ENCODE measurements around the gene KMT2B.
A peak's percentile ranks its signal among the peaks of the same experiment; 100 is the strongest.

Gene KMT2B

GRCh38 chr19:35744430-35745327, 26.9 kb downstream of the KMT2B start:
- peak; percentile 89 for DNase-seq

DNA sequence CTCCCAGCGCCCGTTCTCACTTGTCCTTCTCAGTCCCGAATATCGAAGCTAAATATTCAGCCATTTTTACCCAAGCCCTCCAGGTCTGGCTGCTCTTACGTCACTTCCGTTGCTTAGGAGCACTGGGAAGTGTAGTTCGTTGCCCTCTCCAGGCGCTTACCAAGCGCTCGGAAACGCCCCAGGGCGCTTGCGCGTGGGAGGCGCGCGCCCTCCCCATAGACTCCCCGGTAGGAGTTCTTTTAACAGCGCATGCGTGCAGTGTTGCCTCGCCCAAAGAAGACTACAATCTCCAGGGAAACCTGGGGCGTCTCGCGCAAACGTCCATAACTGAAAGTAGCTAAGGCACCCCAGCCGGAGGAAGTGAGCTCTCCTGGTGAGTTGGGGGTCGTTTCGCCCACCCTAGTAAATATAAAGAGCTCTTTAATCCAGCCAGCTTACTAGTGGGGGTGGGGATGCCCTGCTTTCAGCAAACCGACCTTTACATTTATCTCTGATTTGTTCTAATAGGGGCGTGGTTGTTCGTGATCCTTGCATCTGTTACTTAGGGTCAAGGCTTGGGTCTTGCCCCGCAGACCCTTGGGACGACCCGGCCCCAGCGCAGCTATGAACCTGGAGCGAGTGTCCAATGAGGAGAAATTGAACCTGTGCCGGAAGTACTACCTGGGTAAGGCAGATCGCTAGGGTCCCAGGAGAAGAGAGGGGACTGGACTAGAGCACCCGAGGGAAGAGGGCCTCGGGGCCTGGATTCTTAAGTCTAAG, 27.7 kb downstream of the KMT2B start, which contains the start of the genes PSENEN and U2AF1L4:
Gene PSENEN (plus strand): TSS at position 324 of the 759 bp plus-strand sequence. CDS start 280 bp downstream, at position 604.
Gene U2AF1L4 (minus strand): TSS at position 91 of the 759 bp plus-strand sequence. CDS start 27 bp downstream, at position 64.
- DNase-seq, result peak; percentile 96

GRCh38 chr19:35746087-35746462, 28.3 kb downstream of the KMT2B start:
- no peak for DNase-seq

DNA sequence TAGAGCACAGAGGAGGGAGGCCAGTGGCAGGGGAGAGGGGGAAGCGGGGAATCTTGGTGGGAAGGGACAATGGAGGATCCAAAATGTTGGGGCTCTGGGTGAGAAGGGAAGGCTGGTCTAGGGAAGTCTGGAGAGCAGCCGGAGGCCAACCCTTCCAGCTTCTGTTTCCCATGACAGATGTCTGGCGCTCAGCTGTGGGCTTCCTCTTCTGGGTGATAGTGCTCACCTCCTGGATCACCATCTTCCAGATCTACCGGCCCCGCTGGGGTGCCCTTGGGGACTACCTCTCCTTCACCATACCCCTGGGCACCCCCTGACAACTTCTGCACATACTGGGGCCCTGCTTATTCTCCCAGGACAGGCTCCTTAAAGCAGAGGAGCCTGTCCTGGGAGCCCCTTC, 28.7 kb downstream of the KMT2B start:
- DNase-seq, result no peak

- DNase-seq, result peak; percentile 96
Observed at GRCh38 chr19:35748106-35749020, 30.6 kb downstream of the KMT2B start, which contains the start of gene LIN37. Gene LIN37 (plus strand): TSS chr19:35748576. CDS start chr19:35748725, 149 bp downstream.

- DNase-seq, result no peak
Observed at GRCh38 chr19:35750167-35750566, 32.4 kb downstream of the KMT2B start.

DNA sequence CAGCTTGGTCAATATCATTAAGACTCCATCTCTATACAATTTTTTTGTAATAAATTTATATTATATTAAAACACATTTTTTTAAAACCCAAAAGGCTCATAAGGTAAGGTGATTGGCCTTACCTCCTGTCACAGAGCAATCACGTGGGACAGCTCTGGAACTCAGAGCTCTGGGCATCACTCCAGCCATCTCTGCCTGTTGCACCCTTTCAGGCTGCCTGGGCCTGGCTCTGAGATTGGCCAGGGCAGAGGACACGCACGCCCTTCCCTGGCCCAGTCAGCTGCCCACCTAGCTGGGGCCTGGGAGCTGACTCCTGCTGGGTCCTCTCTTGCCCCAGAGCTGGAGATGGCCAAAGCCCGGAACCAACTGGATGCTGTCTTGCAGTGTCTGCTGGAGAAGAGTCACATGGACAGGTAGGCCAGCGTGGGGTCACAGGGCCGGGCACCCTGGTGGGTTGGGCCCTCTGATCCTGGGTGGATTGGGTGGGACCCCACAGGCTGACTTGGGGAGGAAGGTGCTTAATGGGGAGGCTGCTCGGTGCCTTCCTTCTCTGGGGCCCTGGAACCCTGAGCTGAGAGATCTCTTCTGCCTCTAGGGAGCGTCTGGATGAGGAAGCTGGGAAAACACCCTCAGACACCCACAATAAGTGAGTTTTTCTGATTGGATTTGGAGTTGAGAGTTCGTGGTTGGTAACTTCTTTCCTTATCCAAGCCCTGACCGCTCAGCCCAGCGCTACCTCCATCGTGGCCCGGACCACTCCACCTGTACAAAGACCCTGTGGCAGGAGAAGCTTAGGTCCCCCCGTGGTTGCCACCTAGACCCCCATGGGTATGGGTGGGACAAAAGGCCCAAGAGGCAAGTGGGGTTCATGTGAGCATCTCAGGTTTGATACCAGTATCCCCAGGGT, 34.3 kb downstream of the KMT2B start:
- DNase-seq, result no peak

GRCh38 chr19:35752746-35753350, 35.0 kb downstream of the KMT2B start:
- no peak for DNase-seq

- no peak for DNase-seq
Observed at GRCh38 chr19:35753634-35754369, 36.0 kb downstream of the KMT2B start.

GRCh38 chr19:35754370-35755130, 36.7 kb downstream of the KMT2B start:
- no peak for DNase-seq

DNA sequence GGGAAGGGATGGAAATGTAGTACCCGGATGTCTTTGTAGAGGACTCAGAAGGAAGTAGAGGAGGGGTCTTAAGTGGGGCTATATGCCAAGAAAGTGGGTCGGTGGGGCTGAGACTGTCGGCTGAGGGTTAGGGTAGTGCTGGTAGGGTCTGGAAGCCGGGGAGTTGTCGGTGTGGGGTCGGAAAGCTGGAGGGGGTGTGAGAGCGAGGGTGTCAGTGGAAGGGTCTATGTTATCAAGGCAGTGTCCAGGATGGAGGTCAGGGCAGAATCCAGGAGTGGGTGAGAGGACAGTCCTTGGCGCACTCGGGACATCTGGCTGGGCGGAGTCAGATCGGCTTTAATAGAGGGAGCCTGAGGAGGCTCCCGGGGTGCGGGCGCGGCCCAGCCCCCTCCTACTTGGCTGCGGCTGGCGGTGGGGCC, 37.3 kb downstream of the KMT2B start:
- no peak for DNase-seq

DNA sequence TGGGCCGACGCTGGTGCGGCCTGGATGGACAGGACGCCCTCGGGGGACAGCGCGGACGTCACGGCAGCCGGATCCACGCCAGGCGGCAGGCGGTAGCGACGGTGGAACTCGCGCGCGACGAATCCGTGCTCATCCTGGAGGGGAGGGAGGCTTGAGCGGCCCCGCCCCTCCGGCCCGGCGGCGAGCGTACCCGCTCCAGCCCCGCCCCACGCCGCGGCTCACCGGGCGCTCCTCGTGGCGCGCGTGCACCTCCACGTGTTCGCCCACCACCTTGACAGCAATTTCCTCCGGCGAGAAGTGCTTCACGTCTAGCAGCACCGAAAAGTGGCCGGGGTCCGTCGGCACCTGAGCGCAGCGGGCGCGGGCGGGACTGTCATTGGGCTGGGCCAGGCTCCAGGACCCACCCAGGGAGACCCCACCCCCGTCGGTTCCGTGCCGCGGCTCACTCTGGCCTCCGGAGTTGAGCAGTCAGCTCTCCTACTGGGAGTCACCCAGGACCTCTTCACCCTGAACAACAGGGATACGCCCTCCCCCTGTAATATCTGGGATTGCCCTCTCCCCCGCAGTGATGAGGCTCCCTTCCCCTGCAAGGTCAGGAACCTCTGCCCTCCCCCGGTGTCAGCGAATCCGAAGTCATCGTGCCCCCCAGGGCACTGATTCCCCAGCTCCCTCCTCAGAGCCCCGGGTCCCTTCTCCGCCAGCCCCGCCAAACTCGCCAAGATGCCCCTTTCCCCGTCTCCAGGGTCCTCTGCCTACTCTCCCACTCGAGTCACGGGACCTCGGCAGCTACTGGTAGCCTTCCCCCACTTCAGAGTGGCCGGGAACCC, 38.0 kb downstream of the KMT2B start:
- no peak for DNase-seq

- DNase-seq, result no peak
Observed at GRCh38 chr19:35756377-35757230, 38.8 kb downstream of the KMT2B start, which contains the start of gene HSPB6. Gene HSPB6 (minus strand): TSS chr19:35757029. CDS start chr19:35757008, 21 bp downstream.

- DNase-seq, result no peak
Observed at GRCh38 chr19:35757231-35757748, 39.5 kb downstream of the KMT2B start.

DNA sequence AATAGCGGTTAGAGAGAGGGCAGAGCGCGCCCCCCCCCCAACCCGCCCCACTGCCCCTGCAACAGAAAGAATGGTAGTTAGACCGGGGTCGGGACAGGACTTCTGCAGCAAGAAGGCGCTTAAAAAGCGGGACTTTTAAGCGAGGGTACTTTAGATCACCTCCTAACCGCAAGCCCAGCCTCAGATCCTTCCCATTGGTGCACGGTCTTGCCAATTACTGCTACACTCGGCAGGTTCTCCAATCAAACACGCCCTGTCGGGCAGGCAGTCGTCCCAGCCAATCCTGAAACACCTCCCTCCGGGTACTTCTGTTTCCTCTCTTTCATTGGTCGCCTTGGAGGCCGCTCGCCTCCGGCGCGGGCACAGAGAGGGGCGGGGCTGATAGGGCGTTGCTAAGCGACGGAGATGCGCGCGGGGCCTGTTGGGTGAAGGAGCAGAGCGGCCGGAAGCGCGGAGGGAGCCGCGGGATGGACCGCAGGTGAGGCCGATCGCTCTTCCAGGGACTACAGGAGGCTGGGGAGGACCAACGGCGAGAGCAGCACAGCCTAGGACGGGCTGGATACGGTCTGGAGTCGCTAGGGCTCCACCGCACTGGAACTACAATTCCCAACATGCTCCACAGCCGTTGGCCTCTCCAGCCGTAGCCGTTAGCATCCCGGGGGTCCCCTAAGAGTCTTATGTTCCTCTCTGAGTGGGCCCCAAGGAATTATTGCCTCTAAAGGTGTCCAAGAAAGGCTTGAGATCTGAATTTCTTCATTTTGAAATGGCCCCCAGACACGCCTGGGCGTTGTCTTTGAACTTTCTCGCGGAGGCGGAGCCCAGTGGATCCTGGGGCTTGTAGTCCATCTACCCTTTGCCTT, 40.2 kb downstream of the KMT2B start, which contains the start of gene PROSER3:
Gene PROSER3 (plus strand): TSS at position 428 of the 860 bp plus-strand sequence. CDS start 40 bp downstream, at position 468.
- DNase-seq, result peak; percentile 98

- no peak for DNase-seq
Observed at GRCh38 chr19:35759697-35760096, 41.9 kb downstream of the KMT2B start.
